Gastroesophageal sphincter (tissue), 3 donors: ENCODE results near the gene HSF4.

ENCODE experiments used
- POLR2AphosphoS5 ChIP-seq: sonication (generic); formaldehyde crosslinking; IDR thresholded peaks from one replicate; pipeline ENCODE4 v1.6.1; 2017; ENCODE audit warnings: antibody characterized with exemption
- TF ChIP-seq, protein P1 (sequence below), 4 experiments: fragments of 200-600 bp in 2 of 4; fragments of 450-650 bp in 2 of 4; sonication (generic) in 1 of 4; IDR thresholded peaks; one replicate each; pipeline ENCODE4 v1.5.1; 2017 to 2019; ENCODE audit warnings: antibody characterized with exemption in 4 of 4, mild to moderate bottlenecking in 2 of 4, moderate library complexity in 2 of 4

DNA sequence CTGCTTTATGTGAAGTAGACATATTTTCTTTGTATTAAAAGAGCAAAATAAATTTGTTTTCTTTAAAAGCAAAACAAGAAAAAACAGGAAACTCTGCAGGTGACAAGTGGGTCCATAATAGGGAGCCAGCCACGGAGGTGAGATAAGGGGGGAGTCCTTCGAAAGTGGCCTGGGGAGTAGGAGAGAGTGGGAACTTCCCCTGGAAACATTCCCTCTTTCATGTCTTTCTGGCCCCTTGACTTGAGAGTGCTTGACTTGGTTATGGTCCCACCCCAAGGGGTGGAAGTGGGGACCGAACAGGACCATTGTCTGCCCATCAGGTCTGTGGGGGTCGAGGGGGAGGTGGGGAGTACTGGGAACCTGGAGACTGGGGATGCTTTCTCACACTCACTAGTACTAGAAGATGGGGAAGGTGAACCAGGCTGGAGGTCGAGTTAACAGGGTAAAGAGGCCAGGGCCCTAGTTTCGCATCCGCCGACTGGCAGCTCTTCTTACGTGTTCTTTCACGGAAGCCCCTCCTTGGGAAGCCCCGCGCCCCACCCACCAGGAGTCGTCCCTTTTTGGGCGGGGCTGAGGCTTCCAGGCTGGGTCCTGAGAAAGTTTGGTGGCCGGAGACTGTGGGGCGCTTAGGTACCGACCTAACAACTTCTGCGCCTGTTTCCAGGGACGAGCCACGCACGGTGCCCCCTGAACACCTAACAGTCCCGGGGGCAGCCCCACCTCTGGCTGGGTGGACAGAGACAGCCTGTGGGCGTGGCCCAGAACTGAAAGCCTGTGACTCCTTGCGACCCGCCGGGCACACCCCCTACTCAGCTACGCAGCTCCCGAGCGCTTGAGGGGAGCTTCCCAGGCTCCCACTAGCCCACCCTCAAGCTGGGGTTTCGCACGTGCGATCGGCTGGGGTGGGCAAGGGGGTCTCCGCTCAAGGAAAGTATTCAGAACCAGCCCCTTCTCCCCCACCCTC, 5.6 kb upstream of the HSF4 start:
- TF ChIP-seq, protein P1, sequence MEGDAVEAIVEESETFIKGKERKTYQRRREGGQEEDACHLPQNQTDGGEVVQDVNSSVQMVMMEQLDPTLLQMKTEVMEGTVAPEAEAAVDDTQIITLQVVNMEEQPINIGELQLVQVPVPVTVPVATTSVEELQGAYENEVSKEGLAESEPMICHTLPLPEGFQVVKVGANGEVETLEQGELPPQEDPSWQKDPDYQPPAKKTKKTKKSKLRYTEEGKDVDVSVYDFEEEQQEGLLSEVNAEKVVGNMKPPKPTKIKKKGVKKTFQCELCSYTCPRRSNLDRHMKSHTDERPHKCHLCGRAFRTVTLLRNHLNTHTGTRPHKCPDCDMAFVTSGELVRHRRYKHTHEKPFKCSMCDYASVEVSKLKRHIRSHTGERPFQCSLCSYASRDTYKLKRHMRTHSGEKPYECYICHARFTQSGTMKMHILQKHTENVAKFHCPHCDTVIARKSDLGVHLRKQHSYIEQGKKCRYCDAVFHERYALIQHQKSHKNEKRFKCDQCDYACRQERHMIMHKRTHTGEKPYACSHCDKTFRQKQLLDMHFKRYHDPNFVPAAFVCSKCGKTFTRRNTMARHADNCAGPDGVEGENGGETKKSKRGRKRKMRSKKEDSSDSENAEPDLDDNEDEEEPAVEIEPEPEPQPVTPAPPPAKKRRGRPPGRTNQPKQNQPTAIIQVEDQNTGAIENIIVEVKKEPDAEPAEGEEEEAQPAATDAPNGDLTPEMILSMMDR (IDR thresholded peaks at IDR 0.05), result no peak
- TF ChIP-seq POLR2AphosphoS5, result no peak
